ENCODE results near the gene FAM209B.
"Not testable (repeated sequence)": the region's sequence is repeated elsewhere in the genome, so short reads cannot be mapped to it uniquely, and the experiment has no call there.

Gene FAM209B, protein sequence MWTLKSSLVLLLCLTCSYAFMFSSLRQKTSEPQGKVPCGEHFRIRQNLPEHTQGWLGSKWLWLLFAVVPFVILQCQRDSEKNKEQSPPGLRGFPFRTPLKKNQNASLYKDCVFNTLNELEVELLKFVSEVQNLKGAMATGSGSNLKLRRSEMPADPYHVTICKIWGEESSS

DNA sequence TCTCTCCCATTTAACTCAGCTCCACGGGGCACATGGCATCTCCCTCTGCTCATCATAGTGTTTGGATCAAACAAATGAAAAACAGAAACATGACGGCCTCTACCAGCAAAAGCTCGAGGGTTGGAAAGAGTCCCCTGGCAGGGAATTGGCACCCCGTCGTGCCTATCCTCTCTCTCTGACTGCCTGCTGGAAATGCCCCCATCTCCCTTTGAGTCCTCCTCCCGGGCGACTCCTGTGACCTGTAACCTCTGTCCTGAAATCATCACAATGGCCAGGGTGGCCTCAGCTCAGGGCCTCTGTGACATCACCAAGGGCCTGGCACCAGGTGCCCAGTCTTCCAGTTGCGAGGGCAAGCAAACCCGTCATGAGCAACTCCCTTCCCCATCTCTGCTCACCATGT, at the start of gene FAM209B:
Gene FAM209B, plus strand, starts transcription at position 301 of the 400 bp plus-strand sequence. Its CDS starts 96 bp downstream, at position 397.
- DNase-seq (ENCODE audit: low spot score): not testable (repeated sequence)

DNA sequence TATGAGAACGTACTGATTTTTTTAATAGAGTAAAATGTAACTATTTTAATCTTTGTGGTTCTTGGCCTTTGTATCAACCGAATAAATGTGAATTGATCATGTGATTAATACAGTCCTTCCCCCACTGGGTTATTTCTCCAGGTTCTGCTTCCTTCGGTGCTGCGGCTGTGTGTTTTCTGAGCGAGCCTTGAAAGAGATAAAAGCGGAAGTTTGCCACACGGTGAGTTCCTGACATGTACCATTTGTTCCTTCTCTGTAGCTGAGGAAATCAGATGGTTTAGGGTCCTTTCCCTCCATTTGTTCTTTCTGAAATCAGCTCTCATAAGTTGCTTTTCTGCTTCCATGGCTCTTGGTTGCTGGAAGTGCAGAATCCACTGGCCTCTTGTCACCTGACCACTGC, 49.1 kb upstream of the FAM209B start:
- DNase-seq (ENCODE audit: low spot score): peak; percentile 61

DNA sequence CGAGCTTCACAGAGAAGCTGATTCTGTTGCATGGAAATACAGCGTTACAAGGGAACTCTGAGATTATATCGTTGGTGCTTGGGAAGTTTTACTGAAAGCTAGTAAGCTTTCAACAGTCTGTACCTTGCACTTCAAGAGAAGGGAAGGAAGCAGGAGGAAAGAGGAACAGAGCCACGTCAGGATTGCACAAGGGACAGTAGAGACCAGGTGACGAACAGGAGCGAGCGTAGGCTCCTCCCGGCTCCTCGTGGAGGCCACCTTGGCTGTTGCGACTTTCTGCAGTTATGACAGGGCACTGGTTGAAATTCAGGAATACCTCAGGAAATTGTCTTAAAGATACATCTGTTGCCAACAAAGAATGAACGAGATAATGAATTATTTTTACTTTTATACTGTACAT, 45.8 kb upstream of the FAM209B start:
- DNase-seq (ENCODE audit: low spot score): peak; percentile 53

DNA sequence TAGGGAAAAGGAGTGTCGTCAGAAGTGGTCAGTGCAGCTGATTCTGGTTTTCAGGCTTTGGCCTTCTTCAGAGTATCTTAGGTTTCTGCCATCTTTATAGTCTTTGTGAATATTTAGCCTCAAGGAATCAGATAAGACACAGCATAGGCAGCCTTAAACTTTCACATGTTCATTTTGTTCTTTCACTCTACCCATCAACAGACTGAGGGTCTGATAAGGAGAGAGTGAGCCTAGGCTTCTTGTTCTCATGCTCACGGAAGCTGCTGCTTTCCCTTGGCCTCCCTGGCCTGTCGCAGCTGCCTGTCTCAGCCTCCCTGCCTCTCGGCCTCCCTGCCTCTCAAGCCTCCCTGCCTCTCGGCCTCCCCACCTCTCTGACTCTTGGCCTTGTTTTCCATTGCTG, 44.5 kb upstream of the FAM209B start:
- no peak for DNase-seq (ENCODE audit: low spot score)

DNA sequence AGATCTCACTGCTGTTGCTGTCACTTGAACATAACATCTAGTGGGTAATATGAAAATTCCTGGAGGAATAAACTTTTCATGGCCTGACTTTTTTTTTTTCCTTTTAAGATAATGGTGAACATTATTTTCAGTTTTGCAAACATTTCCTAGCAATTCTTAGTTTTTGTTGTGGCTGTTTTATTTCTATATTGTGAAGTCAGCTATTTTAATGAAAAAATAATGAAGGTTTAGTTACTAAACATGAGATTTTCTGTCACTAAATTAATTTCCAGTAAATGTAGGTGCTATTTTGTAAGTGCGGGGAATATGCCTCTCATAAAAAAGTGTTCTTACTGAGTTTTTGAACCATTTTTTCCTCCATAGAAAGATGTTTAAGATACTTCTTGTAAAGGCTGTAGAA, 31.9 kb upstream of the FAM209B start:
- DNase-seq (ENCODE audit: low spot score): no peak

DNA sequence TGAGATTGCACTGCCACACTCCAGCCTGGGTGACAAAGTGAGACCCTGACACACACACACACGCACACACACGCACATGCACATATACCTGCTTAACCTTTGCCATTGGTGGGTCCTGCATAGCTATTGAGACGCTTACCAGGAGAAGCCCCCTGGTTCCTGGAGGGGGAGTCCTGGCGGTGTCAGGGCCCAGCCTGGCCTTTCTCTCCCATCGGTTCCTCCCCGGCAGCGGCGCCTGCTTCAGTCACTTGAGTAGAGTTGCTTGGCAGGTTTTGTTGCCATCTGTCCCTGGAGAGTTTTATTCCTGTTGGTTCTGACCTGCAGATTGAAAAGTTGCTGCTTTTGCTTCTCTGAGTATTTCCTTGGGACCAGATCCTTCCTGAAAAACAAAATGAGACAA, 29.1 kb upstream of the FAM209B start:
- no peak for DNase-seq (ENCODE audit: low spot score)

DNA sequence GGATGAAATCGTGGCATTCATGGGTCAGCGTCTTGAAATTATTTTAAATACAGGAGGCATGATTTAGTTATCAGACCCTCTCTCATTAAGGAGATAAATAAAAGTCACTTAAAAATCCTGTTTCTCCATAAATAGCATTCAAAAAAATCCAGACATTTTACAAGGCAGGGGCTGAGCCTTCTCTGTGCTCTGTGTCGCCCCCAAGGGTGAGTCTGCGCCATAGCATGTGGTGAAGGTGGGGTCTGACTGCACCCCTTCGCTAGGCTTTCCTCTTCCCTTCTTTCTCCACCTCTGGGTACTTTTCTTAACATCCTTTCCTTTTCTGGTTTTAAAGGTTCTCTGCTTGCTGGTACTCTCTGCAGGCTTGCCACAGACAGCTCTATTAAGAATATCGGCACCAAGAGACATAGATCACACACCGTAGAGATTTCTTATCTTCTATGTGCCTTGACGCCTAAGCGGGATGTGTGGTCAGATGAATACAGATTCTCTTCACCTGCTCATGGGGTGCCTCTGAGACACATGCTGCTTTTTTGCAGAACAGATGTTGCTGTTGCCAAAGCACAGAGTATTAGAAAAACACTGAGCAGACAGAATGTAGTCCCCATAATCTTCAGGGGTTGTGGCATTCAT, 28.6 kb upstream of the FAM209B start:
- no peak for DNase-seq (ENCODE audit: low spot score)

DNA sequence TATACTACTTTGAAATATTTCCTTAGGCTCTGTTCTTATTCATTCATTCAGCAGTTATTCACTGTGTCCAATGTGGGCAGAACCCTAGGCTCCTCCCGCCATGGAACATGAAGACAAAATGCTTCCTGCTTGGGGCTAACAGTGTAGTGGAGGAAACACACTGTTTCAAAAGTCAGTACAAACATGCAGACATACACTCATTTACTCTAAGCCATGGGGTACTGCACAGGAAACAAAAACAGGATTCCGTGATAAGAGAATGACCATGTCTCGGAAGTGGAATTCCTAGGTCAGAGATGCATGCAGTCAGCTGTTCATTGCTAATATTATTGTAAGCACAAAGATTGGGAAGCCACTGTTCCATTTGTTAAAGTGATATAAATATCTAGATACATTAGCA, 26.9 kb upstream of the FAM209B start:
- no peak for DNase-seq (ENCODE audit: low spot score)

DNA sequence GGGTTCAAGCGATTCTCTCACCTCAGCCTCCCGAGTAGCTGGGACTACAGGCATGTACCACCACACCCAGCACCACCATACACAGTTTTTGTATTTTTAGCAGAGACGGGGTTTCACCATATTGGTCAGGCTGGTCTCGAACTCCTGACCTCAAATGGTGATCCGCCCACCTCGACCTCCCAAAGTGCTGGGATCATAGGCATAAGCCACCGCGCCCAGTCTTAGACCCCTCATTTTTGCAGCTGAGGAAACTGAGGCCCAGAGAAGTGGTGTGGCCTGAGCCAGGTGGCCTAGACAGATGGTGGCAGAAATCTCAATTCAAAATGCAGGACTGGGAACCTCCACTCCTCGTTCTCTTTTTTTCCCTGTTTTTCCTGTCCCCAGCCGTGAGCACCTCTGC, 21.1 kb upstream of the FAM209B start:
- no peak for DNase-seq (ENCODE audit: low spot score)

DNA sequence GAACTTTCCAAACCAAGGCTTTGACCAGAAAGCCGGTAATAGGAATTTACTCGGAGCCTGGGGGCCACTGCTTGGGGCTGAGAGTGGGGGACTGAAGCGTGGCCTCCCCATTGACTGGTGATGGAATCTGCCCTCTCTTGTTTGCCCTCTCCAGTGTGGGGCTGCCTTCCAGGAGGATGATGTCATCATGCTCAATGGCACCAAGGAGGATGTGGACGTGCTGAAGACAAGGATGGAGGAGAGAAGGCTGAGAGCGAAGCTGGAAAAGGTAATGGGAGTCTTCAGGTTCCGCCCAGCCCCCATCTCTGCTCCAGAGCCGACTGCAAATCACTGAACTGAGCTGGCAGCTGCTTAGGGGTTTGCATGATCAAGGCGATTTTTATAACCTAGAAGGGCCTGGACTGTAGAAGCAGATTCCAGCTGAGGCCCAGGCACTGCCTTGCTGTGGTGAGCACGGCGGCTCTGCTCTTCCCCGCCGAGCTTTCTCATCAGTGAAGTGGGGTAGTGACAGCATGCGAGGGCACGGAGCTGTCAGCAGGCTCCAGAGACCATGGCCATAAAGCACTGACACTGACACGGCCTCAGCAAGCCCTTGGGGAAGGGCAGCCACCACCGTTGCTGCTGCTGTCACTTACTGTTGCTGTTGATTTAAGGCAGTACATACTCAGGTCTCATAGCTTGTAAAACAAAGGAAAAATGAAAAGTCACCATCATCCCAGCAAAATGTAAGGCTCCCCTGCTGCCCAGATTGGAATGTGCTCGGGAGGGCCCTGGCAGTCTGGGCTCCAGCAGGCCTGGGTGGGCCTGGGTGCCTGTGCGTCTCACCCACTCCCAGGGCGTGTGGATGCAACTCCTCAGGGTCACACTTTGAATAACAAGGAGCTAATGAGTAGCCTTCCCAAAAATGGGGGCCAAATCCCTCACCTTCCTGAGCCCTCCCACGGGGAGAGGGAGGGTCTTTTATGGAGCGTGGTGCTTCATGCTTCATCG, 19.6 kb upstream of the FAM209B start:
- DNase-seq (ENCODE audit: low spot score): no peak

DNA sequence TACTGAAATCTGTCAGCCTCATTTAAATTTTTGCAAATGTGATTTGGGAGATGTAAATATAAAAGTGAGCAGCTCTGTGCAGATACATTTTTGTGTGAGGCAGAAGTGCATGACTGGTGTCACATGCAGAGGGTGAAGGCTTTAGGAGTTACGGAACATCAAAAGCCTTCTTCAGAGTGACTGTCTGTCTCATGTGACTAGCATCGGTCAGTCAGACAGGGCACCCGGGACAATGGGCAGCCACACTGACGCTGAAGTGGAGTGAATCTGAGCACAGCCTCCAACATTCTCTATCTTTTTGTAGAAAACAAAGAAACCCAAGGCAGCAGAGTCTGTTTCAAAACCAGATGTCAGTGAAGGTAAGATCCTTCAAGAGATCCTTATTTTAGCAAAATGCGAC, 16.4 kb upstream of the FAM209B start:
- peak; percentile 73 for DNase-seq (ENCODE audit: low spot score)

DNA sequence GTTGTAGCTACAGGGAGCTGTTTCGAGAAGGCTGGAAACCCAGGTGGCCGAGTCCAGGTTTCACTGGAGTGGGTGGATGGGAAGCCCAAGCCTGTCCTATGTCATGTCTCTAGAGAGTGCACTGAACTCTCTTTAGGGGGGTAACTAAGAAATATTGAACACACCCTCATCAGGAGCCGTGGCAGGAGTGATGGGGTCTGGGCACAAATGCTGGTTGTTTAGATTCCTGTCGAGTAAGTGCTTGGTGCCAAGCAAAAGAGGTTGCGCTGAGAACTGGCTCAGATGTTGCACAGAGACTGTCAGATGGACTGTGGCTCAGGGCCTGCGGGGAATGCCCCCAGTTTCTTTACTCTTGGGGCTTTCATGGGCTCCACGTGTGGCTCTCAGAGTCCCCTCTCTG, 15.8 kb upstream of the FAM209B start:
- DNase-seq (ENCODE audit: low spot score): no peak

DNA sequence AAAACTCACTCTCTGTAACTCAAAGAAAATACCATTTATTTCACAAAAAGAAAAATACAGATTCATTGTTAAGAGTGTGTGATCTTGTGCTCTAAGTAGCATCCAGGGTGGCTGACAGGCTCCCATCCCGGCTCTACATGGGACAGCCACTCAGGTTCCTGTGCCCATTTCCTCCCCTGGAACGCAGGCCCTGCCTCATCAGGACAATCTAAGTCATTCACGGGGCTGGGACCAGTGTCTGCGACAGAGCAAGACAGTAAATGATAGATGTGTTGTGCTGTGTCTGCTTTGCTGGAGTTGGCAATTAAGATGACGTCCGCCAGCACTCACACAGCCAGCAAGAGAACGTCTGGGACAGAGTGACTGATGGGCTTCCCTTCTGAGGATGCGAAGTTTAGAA, 15.4 kb upstream of the FAM209B start:
- DNase-seq (ENCODE audit: low spot score): no peak

DNA sequence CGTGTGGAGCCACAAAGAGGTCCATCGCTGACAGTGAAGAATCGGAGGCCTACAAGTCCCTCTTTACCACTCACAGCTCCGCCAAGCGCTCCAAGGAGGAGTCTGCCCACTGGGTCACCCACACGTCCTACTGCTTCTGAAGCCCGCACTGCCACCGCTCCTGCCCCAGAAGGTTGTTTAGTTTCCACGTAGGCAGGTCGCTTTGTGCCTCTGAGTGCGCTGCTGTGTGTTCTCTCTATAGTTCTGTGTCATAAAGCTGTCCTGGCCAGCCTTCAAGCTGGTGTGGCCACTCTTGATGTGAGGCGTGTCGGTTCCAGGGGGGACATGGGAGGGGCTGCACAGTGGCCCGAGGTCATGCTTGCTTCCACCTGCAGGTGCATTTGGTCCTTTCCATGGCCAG, 14.9 kb upstream of the FAM209B start:
- DNase-seq (ENCODE audit: low spot score): no peak

DNA sequence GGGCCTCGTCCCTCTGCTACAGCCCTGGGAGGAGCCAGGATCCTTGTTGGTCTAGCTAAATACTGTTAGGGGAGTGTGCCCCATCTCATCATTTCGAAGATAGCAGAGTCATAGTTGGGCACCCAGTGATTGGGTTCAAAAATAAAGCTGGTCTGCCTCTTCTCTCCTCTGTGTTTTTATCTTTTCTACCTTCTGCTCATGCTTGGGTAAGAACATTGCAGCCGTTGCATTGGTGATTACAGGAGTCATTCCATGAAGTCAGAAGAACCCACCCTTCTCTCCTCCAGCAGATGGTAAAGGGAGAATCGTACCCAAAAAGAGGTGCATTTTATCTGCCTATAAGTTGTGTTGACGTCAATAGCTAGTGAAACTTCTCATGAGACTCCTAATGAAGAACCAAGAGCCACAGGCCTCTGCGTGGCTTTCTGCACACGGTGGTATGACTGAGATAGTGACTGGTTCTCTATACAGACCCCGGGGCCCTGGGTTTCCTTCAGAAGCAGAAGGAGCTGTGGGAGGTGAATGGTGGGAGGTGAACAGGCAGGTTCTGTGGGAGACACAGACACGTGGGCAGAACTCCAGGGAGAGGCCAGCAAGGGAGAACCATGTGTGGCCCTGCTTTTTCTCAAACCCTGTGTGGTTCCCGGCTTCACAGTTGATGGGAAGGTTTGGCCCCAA, 14.2 kb upstream of the FAM209B start:
- no peak for DNase-seq (ENCODE audit: low spot score)

DNA sequence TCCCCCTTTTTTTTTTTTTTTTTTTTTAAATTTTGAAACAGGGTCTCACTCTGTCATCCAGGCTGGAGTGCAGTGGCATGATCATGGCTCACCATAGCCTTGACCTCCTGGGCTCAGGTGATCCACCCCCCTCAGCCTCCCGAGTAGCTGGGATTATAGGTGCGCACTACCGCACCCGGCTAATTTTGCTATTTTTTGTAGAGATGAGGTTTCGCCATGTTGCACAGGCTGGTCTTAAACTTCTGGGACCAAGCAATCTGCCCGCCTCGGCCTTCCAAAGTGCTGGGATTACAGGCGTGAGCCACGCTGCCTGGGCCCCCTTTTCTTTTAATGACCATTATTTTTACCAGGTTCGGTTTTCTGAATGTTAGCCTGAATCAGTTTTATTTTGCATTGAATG, 13.5 kb upstream of the FAM209B start:
- DNase-seq (ENCODE audit: low spot score): no peak

DNA sequence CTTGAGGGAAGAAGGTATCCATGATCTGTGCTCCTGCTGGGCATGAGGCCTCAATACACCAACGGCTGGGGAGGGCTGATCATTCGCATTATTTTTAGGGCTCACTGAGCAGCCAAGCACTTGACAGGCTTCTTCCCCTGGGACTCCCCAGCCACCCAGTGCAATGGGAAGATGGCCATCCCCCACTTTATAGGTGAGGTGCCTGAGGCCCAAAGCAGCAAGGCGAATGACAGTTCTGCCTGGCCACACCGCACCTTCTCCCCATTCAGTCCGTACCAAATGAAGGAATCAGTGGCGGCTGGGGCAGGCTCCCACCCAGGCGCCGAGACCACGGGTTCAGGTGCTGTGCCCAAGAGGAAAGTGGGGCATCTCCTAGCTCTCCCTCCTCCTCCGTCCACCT, 12.9 kb upstream of the FAM209B start:
- no peak for DNase-seq (ENCODE audit: low spot score)

DNA sequence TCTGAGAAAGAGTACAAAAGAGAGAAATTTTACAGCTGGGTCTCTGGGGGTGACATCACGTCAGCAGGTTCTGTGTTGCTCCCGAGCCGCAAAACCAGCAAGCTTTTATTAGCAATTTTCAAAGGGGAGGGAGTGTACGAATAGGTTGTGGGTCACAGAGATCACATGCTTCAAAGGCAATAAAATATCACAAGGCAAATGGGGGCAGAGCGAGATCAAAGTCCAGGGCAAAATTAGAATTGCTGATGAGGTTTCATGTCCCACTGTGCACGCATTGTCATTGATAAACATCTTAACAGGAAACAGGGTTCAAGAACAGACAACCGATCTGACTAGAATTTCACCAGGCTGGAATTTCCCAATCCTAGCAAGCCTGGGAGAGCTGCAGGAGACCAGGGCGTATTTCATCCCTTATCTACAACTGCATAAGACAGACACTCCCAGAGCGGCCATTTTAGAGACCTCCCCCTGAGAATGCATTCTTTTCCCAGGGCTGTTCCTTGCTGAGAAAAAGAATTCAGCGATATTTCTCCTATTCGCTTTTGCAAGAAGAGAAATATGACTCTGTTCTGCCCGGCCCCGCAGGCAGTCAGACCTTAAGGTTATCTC, 12.2 kb upstream of the FAM209B start:
- not testable (repeated sequence) for DNase-seq (ENCODE audit: low spot score)

DNA sequence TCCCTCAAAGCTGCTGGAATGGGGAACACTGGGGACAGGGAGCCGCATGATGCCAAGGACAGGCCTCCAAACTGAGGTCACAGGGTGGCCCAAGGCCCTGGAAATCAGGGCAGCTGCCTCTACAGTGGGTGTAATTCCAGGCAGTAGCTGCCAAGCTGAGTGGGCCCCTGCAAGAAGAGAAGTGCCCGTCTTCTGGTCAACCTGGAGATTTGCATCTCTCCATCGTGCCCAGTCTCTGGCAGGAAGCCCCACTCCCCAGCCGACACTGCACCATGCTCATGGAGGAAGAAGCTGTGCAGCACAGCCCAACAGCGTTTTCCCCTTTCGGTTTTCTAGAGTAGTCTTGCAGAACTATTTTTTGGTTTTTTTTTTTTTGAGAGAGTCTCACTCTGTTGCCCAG, 10.7 kb upstream of the FAM209B start:
- no peak for DNase-seq (ENCODE audit: low spot score)

DNA sequence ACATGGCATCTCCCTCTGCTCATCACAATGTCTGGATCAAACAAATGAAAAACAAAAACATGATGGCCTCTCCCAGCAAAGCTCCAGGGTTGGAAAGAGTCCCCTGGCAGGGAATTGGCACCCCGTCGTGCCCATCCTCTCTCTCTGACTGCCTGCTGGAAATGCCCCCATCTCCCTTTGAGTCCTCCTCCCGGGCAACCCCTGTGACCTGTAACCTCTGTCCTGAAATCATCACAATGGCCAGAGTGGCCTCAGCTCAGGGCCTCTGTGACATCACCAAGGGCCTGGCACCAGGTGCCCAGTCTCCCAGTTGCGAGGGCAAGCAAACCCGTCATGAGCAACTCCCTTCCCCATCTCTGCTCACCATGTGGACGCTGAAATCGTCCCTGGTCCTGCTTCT, 8.6 kb upstream of the FAM209B start, which contains the start of gene FAM209A:
Gene FAM209A, plus strand, starts transcription at position 301 of the 400 bp plus-strand sequence. Its CDS starts 65 bp downstream, at position 366.
- not testable (repeated sequence) for DNase-seq (ENCODE audit: low spot score)

DNA sequence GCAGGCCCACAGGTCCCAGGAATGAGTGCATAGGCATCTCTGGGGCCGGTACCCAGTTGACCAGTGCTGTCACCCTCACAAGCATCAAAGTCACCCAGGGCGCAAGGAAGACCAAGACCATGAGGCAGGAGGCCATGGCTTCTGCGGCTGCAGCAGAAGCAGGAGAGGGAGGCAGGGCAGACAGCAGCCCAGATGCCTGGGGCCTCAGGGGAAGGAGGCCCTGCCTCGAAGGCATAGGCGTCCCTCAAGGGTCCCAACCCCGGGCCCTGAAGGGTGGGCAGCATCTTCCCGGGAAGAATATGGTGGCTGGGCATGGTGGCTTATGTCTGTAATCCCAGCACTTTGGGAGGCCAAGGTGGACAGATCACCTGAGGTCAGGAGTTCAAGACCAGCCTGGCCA, 5.5 kb upstream of the FAM209B start:
- no peak for DNase-seq (ENCODE audit: low spot score)

DNA sequence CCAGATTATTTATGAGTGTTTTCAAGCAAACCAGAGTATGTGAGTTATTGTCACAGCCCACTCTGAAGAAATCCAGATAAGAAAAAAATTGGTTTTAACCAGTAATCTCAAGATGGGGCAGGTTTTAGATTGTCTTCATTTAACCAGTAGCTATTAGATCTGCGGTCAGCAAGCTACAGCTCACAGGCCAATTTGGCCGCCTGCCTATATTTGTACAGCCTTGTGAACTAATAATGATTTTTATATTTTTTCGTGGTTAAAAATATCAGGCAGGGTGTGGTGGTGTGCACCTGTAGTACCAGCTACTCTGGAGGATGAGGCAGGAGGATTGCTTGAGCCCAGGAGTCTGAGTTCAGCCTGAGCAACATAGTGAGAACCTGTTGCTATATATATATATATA, 5.0 kb downstream of the FAM209B start:
- no peak for DNase-seq (ENCODE audit: low spot score)
